Measurements from ENCODE around the gene MRAP. TPM values are rescaled to one million over a fixed set of nuclear protein-coding genes. Genes with fewer than 3 reads are reported as not detected.

The MRAP gene
- total and polyA plus RNA-seq, 2 donors (not counting 1 experiment from before 2014, with no cell fraction given), result 0.17 TPM; not detected in 1

GRCh38 chr21:32306021-32306780, 7.5 kb downstream of the MRAP start:
- no peaks in the 10 kb centered on the region for H3K79me2 ChIP-seq (ENCODE audit: control insufficient read depth, insufficient read depth, low read length)
- no peak overlapping the region for H2AFZ ChIP-seq (ENCODE audit: low read length)
- no peak overlapping the region for H3K4me2 ChIP-seq (ENCODE audit: extremely low read depth, insufficient read depth, low read length)
- H3K9me3 ChIP-seq (ENCODE audit: control insufficient read depth, insufficient read depth, low read depth, low read length), result no peaks in the 10 kb centered on the region
- no peak overlapping the region for H3K4me3 ChIP-seq (replicated peaks in 1 of 4; ENCODE audit: control extremely low read depth in 1 of 4, insufficient read depth in 1 of 4, low read depth in 3 of 4, low read length in 4 of 4)
- peak in 1 of 2 donors; percentile 22 for TF ChIP-seq CTCF (conservative IDR thresholded peaks at IDR 0.05 in 1 of 2, IDR thresholded peaks at IDR 0.05 in 1 of 2; ENCODE audit: low read depth in 1 of 2, low read length in 2 of 2)
- TF ChIP-seq EZH2 (IDR thresholded peaks at IDR 0.05; ENCODE audit: low read length, missing control alignments), result no peak
- H3K27me3 ChIP-seq (ENCODE audit: control insufficient read depth, insufficient read depth, low read length), result no peaks in the 10 kb centered on the region
- H3K9ac ChIP-seq (ENCODE audit: insufficient read depth, low read length), result no peak overlapping the region
- peaks cover 5% of the 10 kb centered on the region for H3K36me3 ChIP-seq (ENCODE audit: control insufficient read depth, insufficient read depth, low read length)
- H4K20me1 ChIP-seq (ENCODE audit: control insufficient read depth, extremely low read depth, insufficient read depth, low read length), result no peaks in the 10 kb centered on the region
- peak in 1 of 2 donors; percentile 5 for DNase-seq (ENCODE audit: low read depth in 2 of 2)
- H3K4me1 ChIP-seq (ENCODE audit: control insufficient read depth, extremely low read depth, insufficient read depth, low read length), result no peaks in the 10 kb centered on the region
- H3K27ac ChIP-seq (ENCODE audit: insufficient read depth, low read length), result no peak overlapping the region

GRCh38 chr21:32307706-32308105, 9.1 kb downstream of the MRAP start:
- Histone ChIP-seq H3K27ac (ENCODE audit: insufficient read depth, low read length) (no peak overlapping the region), H3K9me3 (ENCODE audit: control insufficient read depth, insufficient read depth, low read depth, low read length) (no peaks in the 10 kb centered on the region), H4K20me1 (ENCODE audit: control insufficient read depth, extremely low read depth, insufficient read depth, low read length) (no peaks in the 10 kb centered on the region), H3K4me1 (ENCODE audit: control insufficient read depth, extremely low read depth, insufficient read depth, low read length) (no peaks in the 10 kb centered on the region), H2AFZ (ENCODE audit: low read length) (no peak overlapping the region), H3K9ac (ENCODE audit: insufficient read depth, low read length) (no peak overlapping the region), H3K4me2 (ENCODE audit: extremely low read depth, insufficient read depth, low read length) (no peak overlapping the region), H3K4me3 (replicated peaks in 1 of 4; ENCODE audit: control extremely low read depth in 1 of 4, insufficient read depth in 1 of 4, low read depth in 3 of 4, low read length in 4 of 4) (no peak overlapping the region), H3K79me2 (ENCODE audit: control insufficient read depth, insufficient read depth, low read length) (no peaks in the 10 kb centered on the region), H3K36me3 (ENCODE audit: control insufficient read depth, insufficient read depth, low read length) (peaks cover 10% of the 10 kb centered on the region), H3K27me3 (ENCODE audit: control insufficient read depth, insufficient read depth, low read length) (no peaks in the 10 kb centered on the region)
- DNase-seq (ENCODE audit: low read depth in 2 of 2), result peak; percentile 18 to 66
- TF ChIP-seq CTCF (conservative IDR thresholded peaks at IDR 0.05 in 1 of 2, IDR thresholded peaks at IDR 0.05 in 1 of 2; ENCODE audit: low read depth in 1 of 2, low read length in 2 of 2), result no peak
- no peak for TF ChIP-seq EZH2 (IDR thresholded peaks at IDR 0.05; ENCODE audit: low read length, missing control alignments)

- H3K36me3 ChIP-seq (ENCODE audit: control insufficient read depth, insufficient read depth, low read length), result peaks cover 12% of the 10 kb centered on the region
- no peak overlapping the region for H3K4me2 ChIP-seq (ENCODE audit: extremely low read depth, insufficient read depth, low read length)
- H3K9me3 ChIP-seq (ENCODE audit: control insufficient read depth, insufficient read depth, low read depth, low read length), result no peaks in the 10 kb centered on the region
- H2AFZ ChIP-seq (ENCODE audit: low read length), result no peak overlapping the region
- no peaks in the 10 kb centered on the region for H4K20me1 ChIP-seq (ENCODE audit: control insufficient read depth, extremely low read depth, insufficient read depth, low read length)
- no peaks in the 10 kb centered on the region for H3K4me1 ChIP-seq (ENCODE audit: control insufficient read depth, extremely low read depth, insufficient read depth, low read length)
- no peak for DNase-seq (ENCODE audit: low read depth in 2 of 2)
- no peak for TF ChIP-seq CTCF (conservative IDR thresholded peaks at IDR 0.05 in 1 of 2, IDR thresholded peaks at IDR 0.05 in 1 of 2; ENCODE audit: low read depth in 1 of 2, low read length in 2 of 2)
- no peak for TF ChIP-seq EZH2 (IDR thresholded peaks at IDR 0.05; ENCODE audit: low read length, missing control alignments)
- no peak overlapping the region for H3K4me3 ChIP-seq (replicated peaks in 1 of 4; ENCODE audit: control extremely low read depth in 1 of 4, insufficient read depth in 1 of 4, low read depth in 3 of 4, low read length in 4 of 4)
- no peaks in the 10 kb centered on the region for H3K27me3 ChIP-seq (ENCODE audit: control insufficient read depth, insufficient read depth, low read length)
- H3K9ac ChIP-seq (ENCODE audit: insufficient read depth, low read length), result no peak overlapping the region
- H3K79me2 ChIP-seq (ENCODE audit: control insufficient read depth, insufficient read depth, low read length), result no peaks in the 10 kb centered on the region
- H3K27ac ChIP-seq (ENCODE audit: insufficient read depth, low read length), result no peak overlapping the region
Measured at GRCh38 chr21:32308696-32309095, 10.0 kb downstream of the MRAP start.

Data from fibroblast of lung (primary cell).